NCI-H1694 (cell line): ENCODE measurements around the gene HPCAL1.

Experiments used
- DNase-seq: peaks from one replicate; lab custom pipeline; 2025; lab: John Stamatoyannopoulos, UW

Gene HPCAL1

DNA sequence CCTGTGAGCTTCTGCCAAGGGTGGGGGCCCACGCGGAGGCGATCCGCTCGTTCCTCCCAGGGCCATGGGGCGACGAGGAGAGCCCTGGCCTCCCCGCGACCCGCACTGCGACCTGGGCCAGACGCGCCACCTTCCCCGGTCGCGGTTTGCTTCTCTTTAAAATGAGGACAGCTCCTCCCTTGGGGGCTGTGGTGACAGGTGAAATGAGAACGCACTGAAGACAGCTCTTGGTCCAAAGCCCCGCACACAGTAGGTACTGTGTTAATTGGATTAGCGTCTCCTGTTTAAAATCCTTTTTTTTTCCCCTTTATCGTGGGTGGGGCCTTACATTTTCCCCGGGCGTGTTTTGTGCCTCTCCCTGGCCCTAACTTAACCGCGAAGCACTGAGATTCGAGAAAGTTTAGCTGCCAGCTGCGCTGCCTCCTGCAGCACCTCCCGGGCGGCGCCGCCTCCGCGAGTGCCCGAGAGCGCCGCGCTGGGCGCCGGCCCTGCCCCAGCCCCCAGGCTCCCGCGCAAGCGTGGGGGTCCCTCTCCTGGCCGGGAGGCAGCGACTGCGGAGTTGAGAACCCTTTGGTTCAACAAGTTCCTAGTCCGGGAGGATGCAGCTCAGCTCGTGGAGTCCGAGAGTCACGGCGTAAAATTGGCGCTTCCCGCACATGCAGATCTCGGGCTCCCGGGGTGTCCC, 1.1 kb downstream of the HPCAL1 start:
- peak; percentile 48 for DNase-seq

DNA sequence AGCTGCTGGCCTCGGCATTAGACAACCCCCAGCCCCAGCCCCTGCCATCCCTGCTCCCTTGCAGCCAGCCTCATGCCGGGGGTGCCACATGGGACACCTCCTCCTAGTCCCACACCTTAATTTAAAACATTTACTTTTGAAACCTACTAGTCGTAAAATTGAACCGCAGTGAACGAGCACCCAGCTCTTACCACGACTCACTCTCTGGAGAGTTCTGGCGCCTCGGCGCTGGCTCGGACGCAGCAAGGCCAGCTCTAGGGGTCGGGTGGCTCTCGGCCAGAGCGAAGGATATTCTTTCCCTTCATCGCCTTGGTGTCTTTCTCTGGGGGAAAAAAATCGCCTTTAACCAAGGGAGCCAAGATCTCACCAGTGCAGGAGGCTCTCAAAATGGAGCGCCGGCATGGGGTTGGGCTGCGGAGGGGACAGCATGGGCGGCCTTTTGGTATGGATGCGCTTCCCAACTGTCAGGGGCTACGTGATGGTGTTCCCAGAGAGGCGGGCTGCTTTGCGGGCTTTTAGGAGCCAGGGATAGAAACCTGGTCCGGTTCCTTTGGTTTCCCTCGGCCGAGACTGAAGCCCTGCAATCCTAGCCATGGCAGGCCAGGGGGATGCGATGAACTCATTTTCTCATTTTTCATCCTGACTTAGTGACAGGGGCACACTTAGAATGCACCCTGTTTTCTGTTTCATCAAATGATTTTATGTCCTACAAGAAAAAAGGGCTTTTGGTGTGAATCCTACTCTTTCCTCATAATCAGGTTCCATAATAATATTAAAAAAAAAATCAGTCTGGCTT, 2.0 kb downstream of the HPCAL1 start:
- no peak for DNase-seq

DNA sequence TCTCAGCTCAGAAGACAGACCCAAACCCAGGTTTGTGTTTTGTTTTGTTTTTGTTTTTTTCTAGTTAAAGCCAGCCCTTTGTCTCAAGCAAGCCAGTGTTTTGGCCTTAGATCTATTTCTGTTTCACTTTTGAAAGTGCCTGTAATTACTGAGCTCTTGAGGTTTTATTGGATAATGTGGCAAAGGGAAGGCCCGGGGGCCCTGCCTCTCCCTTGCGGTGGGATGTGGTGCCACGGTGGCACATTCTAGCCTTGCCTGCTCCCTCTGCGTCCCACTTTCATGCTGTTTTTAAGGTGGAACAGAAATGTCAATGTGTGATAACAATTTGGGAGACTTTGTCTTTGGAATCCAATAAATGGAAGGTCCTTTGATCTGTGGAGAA, 2.5 kb downstream of the HPCAL1 start:
- no peak for DNase-seq

DNA sequence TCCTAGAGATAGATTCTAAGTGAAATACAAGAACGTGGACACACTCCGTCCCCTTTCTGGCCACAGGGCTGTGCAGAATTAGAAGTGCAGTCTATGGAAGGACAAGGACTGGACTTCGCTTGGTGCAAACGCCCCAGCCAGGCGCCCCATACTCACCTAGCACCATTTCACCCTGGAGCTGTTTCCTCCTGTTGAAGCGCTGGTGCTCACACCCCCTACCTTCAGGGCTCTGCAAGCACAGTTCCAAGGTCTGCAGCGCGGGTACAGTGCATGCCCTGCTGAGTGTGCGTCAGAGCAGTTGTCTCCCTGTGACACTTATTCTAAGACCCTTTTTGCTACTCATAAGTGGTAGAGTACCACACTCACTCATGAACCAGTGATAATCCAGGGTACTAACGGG, 3.0 kb downstream of the HPCAL1 start:
- no peak for DNase-seq

DNA sequence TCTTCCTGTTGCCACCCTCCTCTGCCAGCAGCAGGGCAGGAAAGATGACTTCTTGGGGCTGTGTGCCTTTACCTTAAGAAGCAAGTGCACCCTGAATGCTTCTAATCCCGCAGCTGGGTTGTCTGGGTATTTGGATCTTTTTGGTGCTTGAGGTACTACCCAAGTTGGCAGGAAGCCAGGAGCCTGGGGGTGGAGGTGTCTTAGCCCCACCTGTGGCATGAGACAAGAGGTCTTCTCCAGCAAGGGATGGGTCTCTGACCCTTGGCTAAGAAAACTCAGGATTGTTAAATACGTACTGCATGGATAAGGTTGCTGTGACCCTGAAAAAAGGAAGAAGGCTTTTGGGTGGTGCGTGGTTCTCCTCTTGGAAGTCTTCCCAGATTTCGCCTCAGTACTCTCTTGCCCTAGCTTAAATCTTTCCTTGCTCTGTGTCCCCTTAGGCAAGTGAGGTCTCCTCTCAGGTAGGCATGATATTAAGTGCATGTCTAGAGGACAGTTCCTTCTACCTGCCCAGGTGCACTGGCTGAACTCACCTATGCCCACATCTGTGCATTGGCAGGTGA, 4.3 kb downstream of the HPCAL1 start:
- no peak for DNase-seq

DNA sequence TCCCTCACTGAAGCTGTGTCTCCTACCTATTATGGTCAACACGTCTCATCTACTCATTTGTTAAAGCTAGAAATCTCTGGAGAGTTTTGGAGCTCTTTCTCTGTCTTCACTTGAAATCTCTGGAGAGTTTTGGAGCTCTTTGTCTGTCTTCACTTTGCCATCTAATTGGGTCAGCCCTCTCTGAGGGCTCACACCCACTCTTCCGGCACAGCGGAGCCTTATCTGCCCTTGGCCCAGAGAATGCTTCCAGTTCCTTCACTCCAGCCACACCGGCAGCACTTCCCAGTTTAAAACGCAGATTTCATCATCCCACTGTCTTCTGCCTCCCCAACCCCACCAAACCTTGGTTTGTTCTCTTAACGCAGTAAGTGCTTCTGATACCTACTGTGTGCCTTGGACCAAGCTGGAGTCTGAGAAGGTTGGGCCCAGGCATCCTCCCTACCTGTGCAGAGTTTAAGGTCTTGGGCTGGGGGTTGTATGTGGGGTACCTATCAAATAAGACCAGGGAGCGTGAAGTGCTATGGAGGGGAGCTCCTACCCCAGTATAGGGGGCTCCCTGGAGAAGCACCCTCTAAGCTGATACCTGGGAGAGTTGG, 5.0 kb downstream of the HPCAL1 start:
- DNase-seq, result no peak

DNA sequence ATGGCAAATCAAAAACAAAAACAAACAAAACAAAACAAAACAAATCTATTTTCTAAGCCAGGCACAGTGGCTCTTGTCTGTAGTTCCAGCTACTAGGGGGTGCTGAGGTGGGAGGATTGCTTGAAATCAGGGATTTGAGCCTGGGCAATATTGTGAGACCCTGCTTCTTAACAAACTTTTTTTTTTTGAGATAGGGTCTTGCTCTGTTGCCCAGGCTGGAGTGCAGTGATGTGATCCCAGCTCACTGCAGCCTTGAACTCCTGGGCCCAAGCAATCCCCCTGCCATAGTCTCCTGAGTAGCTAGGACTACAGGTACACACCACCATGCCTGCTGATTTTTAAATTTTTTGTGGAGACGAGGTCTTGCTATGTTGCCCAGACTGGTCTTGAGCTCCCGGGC, 6.2 kb downstream of the HPCAL1 start:
- DNase-seq, result no peak

DNA sequence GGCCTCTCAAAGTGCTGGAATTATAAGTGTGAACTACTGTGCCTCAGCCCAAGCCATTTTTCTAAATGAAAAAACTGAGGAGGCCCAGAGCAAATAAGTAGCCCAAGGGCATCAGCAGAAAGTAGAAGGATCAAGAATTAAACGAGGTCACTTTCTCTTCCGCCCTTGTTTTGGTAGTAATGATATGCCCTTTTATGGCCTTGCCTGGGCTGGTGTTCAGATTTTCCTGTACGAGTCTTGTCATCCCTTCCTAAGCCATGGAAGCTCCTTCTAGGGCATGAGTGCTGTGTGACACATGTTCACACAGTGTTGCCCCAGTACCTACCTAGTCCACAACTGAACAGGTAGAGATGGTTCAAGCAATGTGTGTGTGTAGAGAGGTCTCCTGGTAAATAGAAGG, 6.6 kb downstream of the HPCAL1 start:
- no peak for DNase-seq

DNA sequence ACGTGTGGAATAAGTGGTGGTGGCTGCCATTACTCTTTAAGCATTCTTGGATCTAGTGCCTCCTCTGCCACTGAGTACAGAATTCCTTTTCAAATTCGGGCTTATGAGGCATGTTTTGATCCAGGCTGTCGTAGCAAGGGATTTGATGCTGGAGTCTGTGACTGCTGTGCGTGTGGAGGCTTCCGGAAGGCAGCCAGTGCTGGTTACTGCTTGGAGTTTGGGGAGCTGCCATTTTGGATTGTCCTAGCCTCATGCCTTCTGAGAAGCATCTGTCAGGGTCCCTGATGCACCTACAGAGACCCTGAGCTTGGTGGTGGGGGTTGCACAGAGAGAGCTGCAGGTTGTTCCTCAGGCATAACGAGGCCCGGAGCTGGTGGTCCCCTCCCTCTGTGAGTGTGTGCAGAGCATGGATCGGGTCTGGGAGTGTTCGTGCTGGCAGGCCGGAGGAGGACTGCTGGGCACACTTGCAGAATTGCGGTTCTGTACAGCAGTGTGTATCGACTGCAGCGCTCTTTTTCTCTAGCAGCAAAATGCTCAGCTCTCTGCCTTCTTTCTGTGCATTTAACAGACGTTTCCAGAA, 7.7 kb downstream of the HPCAL1 start:
- DNase-seq, result no peak

DNA sequence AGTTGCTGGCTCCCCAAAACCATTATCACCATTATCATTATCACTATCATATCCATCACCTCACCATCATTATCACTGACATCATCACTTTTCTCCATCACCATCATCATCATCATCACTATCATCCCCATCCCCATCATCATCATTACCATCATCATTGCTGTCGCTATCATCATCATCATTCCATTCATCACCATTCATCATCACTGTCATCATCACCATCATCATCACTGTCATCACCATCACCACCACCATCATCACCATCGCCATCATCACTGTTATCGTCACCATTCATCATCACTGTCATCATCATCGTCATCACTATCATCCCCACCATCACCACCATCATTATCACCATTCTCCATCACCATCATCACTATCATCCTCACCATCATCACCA, 9.0 kb downstream of the HPCAL1 start:
- no peak for DNase-seq

DNA sequence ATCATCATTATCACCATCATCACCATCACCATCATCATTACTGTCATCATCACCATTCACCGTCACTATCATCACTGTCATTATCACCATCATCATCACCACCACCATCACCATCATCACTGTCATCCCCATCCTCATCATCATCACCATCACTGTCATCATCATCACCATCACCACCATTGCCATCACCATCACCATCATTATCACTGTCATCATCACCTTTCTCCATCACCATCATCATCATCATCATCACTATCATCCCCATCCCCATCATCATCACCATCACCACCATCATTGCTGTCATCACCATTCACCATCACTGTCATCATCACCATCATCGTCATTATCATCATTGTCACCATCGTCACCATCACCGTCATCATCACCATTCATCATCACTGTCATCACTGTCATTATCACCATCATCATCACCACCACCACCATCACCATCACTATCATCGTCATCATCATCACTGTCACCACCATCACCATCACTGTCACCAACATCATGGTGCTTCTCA, 9.8 kb downstream of the HPCAL1 start:
- no peak for DNase-seq

DNA sequence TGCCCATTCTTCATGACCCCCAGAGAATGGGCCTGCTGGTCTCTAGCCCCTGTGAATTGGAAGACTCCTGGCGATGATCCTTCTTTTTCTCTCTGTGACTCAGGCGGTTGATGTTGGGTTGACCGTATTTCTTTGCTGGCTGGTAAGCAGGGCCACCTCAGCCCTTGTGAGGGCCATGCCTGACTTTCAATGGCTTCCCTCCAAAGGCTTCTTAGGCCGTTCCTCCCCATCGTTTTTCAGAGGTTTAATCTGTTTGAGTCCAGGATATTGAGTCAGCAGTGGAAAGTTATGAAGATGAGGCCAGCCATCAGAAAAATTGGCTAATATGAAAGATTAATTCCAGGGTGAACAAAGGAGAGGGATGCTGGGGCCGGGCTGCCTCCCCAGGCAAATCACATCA, 13.6 kb downstream of the HPCAL1 start:
- no peak for DNase-seq

DNA sequence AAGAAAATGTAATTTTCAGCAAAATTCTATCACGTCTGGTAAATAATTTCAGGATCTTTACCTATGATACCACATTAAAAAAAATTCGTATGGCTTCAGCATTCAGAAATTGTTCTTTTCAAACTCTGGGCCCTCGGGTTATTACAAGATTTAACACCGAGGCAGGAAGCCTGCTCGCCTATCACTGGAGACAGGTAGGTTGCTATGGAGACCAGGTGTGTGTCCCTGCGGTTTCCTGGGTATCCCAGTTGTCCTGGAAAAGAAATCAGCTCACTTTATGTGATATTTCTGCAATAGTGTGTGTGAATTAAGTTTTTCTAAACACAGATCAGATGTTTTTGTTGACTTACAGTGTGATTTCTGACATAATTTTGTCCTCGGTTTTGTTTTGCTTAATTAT, 14.2 kb downstream of the HPCAL1 start:
- DNase-seq, result no peak

DNA sequence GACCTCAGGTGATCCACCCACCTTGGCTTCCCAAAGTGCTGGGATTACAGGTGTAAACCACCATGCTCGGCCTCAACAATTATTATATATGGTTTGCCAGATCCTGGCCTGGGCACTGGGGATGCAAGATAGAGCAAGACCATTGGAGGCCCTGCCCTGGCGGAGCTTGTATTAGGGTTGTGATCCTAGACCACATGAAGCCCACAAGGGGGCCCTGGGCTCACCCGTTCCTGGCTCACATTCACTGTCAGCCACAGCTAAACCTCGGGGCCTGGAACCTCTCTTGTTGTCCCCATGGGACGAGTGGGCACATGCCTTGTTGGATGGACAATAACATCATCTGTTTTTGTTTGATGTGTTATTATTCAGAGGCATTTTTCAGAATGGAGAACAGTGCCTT, 14.9 kb downstream of the HPCAL1 start:
- no peak for DNase-seq

DNA sequence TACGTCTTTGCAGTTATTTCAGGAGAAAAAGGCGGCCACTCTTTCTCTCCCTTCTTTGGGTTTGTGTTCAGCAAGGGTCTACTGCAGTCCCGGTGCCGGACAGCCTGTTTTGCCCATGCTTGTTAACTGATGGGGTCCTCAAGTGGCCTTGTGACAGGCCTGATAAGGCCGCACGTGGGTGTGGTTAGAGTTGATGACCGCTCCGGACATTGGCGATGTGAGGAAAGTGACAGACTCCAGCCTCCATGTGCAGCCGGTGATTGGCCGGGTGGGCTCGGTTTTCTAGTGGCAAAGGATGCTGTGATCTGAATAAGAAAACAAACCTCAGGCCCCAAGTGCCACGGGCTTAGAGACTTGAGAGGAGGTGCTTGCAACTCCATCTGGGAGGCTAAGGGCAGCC, 15.6 kb downstream of the HPCAL1 start:
- DNase-seq, result no peak

DNA sequence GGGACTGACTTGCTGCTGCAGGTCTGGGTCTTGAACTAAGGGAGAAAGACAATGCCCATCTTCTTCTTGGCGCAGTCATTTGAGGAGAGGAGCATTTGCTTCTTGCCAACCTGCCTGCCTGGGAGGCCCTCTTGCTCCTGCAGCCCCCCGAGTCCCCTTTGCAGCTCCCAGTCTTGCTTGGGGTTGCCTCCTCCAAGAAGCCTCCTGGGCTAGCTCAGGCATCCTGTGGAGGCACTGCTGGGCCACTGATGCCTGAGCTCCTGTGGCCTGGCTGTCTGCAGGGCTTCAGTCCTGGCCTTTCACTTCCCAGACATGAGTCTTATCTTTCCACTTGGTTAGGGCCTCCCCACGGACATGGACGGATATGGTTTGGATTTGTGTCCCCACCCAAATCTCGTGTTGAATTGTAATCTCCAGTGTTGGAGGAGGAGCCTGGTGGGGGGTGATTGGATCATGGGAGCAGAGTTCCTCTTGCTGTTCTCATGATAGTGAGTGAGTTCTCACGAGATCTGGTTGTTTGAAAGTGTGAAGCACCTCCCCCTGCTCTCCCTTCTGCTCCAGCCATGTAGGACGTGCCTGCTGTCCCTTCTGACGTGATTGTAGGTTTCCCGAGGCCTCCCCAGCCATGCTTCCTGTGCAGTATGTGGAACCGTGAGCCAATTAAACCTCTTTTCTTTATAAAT, 17.3 kb downstream of the HPCAL1 start:
- no peak for DNase-seq

DNA sequence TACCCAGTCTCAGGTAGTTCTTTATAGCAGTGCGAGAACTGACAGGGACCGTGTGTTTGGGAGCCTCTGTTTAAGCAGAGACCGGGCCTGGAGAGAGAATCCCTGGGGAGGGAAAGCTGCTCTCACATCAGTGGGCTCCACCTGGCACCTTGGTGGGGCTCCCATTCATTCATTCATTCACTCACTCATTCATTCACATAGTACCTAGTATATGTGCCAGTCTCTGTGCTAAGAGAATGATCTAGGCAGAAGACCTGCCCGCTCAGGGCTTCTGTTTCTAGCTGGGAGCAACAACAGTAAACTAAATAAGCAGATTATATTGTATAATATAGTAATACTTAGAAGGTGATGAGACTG, 17.8 kb downstream of the HPCAL1 start:
- DNase-seq, result no peak

DNA sequence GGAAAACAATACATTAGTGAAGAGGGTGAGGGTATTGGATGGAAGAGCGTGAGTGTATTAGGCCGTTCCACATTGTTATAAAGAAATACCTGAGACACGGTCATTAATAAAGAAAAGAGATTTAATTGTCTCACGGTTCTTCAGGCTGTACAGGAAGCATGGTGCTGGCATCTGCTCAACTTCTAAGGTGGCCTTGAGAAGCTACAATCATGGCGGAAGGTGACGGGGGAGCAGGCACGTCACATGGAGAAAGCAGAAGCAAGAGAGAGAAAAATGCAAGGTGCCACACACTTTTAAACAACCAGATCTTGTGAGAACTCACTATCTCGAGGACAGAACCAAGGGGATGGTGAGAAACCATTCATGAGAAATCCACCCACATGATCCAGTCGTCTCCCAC, 18.2 kb downstream of the HPCAL1 start:
- DNase-seq, result no peak

DNA sequence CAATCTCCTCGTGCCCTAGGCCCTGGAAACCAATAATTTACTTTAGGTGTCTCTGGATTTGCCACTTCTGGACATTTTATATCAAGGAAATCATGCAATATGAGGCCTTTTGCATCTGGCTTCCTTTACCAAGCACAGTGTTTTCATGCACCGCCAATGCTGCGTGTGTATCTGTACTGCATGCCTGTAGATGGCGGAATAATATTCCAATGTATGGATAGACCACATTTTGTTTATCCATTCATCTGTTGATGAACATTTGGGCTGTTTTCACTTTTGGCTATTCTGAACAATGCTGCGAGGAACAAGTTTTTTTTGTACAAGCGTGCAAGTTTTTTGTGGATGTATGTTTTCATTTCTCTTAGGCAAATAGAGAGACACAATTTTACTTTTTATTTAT, 18.9 kb downstream of the HPCAL1 start:
- DNase-seq, result no peak

DNA sequence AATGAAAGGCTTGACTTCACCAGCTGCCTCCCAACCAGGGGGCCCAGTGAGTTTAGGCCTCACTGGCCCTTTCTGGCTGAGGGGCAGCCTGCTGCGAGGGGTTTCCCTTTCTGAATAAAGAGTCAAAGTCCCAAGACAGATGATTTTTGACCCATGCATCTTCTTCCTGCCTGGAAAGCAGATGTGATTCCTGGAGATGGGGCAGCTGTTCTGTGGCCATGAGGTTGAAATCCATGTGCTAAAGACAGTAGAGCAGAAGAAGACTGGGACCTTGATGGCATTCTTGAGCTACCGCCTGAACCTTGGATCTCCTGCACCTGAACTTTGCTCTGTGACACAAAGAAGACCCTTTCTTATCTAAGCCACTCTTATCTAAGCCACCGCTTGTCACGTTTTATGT, 19.8 kb downstream of the HPCAL1 start:
- no peak for DNase-seq

DNA sequence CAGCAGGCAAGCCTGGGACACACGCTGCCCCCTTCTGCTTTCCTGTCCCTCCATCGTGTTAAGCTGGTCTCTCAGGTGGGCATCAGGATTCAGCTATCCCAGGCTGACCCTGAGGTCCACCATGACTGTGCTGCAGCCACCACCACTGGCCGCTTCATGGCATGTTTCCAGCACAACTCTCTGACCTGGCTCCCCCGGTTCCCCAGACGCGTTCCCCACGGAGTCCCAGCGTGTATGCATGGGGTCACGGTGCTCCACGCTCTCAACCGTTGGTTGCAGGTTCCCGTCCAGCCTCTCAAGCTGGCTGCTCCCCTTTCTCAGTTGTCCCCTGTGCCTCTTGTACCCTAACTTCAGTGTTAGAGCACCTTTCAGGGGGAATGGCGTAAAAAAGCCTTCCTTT, 20.3 kb downstream of the HPCAL1 start:
- DNase-seq, result no peak

DNA sequence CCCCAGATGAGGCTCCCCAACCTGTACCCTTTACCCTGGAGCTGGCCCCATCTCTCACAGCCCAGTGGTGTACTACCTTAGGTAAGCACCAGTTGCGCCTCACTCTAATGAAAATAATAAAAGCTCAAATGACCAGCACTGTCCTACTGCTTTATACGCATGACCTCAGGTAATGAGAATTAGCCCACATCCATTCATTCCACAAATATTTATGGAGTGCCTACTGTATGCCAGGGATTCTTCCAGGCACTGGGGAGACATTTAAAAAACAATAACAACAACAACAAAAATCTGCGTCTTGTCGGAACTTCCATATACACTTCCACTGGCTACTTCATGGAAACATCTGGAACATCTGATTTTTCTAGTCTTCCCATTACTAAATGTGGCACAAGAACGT, 20.8 kb downstream of the HPCAL1 start:
- no peak for DNase-seq
